ENCODE results near the gene TASOR.
A peak's percentile ranks its signal among the peaks of the same experiment; 100 is the strongest.
"Not testable (repeated sequence)": the region's sequence is repeated elsewhere in the genome, so short reads cannot be mapped to it uniquely, and the experiment has no call there.

The TASOR gene, protein sequence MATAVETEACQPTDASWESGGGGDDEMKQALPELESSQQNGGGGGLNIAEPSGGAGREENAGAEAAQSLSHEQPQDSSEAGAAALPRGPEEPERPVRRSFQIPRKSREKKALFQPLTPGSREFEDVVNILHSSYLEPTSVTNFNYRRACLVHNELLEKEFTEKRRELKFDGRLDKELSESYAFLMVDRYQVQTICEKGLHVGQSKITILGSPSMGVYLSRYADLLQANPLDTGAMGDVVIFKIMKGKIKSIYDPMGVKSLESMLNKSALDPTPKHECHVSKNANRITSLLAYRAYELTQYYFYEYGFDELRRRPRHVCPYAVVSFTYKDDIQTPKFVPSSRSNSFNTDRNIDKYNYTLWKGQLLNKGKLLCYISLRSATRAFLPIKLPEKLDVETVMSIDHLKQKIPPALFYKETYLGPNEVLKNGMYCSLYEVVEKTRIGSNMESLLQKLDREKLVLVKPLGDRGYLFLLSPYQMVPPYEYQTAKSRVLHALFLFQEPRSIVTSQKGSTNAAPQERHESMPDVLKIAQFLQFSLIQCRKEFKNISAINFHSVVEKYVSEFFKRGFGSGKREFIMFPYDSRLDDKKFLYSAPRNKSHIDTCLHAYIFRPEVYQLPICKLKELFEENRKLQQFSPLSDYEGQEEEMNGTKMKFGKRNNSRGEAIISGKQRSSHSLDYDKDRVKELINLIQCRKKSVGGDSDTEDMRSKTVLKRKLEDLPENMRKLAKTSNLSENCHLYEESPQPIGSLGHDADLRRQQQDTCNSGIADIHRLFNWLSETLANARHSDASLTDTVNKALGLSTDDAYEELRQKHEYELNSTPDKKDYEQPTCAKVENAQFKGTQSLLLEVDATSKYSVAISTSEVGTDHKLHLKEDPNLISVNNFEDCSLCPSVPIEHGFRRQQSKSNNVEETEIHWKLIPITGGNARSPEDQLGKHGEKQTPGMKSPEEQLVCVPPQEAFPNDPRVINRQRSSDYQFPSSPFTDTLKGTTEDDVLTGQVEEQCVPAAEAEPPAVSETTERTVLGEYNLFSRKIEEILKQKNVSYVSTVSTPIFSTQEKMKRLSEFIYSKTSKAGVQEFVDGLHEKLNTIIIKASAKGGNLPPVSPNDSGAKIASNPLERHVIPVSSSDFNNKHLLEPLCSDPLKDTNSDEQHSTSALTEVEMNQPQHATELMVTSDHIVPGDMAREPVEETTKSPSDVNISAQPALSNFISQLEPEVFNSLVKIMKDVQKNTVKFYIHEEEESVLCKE (N-terminal part only)

DNA sequence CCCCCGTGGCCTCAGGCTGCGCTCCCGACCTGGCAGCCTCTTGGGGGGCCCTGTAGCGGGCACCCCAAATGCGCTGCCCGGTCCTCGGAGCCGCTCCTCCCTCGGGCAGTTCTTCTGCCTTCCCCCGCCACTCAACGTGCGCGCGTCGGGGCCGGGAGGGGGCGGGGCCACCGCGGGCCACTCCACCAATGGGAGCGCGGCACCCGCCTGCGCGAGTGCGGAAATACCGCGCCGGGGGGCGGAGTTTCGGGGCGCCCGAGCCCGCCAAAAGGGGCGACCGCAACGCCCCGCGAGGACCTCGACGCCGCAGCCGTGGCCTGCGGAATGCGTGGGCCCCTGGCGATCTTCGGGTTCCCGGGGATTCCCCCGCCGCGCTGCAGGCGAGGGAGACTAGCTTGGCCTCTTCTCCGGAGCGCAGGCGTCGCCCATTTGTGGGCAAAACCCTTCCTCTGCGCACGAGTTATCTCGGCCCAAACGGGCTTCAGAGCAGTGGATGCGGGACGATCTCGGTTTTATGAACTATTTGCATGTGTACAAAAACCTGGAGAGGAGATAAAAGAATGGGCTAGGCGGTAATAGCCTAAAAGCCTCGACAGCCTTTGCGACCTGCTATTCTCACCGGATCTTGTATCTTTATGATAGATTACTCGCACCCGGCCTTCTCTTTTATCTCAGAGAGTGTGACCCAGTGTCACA, at the start of gene TASOR:
Gene TASOR (minus strand): TSS at position 144 of the 696 bp plus-strand sequence. CDS start 259 bp downstream, outside the sequence.
- TF ChIP-seq, protein P1, sequence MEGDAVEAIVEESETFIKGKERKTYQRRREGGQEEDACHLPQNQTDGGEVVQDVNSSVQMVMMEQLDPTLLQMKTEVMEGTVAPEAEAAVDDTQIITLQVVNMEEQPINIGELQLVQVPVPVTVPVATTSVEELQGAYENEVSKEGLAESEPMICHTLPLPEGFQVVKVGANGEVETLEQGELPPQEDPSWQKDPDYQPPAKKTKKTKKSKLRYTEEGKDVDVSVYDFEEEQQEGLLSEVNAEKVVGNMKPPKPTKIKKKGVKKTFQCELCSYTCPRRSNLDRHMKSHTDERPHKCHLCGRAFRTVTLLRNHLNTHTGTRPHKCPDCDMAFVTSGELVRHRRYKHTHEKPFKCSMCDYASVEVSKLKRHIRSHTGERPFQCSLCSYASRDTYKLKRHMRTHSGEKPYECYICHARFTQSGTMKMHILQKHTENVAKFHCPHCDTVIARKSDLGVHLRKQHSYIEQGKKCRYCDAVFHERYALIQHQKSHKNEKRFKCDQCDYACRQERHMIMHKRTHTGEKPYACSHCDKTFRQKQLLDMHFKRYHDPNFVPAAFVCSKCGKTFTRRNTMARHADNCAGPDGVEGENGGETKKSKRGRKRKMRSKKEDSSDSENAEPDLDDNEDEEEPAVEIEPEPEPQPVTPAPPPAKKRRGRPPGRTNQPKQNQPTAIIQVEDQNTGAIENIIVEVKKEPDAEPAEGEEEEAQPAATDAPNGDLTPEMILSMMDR (IDR thresholded peaks at IDR 0.05; ENCODE audit: control insufficient read depth, insufficient read depth, low read depth, low read length, missing control alignments): no peak
- peak; percentile 3 for DNase-seq (ENCODE audit: low read depth)
- H3K4me3 ChIP-seq (ENCODE audit: control insufficient read depth, low read depth, low read length): peak within 1 kb of the TSS; percentile 80

DNA sequence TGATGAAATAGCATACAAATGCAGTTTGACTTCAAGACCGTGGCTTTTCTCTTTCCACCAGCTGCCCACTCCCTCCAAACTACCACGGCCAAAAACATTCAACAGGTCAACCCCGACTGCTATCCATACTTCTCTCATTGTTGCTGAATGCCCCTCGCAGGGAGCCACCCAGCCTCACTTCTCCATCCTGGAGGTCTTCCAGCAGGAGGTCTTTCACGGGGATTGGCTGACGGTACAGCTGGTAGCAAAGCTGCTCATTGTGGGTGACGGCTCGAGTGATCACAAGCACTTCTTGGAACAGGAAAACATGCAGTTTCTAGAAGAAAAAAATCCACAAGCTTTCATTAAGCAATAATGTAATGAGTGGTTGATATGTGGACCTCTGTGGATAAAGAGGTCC, 49.0 kb upstream of the TASOR start:
- no peak overlapping the region for H3K4me3 ChIP-seq (ENCODE audit: control insufficient read depth, low read depth, low read length)
- DNase-seq (ENCODE audit: low read depth): no peak
- TF ChIP-seq, protein P1 (IDR thresholded peaks at IDR 0.05; ENCODE audit: control insufficient read depth, insufficient read depth, low read depth, low read length, missing control alignments): no peak

DNA sequence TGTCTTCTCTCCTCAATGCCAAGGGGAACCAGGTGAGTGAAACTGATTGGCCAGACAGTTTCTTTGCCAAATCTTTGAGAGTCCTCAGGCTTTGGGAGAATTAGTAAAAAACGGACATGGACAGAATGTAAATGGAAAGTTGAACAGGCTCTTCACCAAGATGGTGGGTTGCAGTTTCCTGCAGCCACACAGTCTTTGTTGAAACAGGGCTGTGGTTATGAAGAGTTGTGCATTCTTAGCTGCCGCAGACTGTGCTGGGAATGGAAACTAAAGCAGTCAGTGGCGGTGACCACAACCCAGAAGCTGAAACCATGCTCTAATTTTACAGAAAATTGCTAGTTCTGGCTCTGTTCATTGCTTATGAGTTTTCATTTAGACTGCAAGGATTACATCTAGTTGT, 42.1 kb upstream of the TASOR start:
- no peak for DNase-seq (ENCODE audit: low read depth)
- TF ChIP-seq, protein P1 (IDR thresholded peaks at IDR 0.05; ENCODE audit: control insufficient read depth, insufficient read depth, low read depth, low read length, missing control alignments): no peak
- no peak overlapping the region for H3K4me3 ChIP-seq (ENCODE audit: control insufficient read depth, low read depth, low read length)

DNA sequence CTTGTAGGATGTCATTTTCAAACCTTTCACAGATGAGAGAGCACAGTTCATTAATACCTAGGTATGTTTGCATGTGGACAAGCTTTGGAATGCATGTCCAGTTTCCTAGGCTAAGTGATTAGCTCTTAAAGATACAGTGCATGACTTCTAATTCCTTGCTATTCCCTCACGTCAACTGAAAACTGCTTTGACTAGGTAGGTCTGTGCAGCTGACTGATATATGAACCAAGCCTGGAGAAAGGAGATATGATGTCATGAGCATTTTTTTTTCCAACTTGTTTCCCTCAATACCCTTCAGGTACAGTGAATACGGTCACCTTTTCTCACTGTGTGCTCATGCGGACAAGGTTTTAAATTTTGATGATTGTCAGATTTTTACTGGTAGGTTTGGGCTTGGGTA, 41.6 kb upstream of the TASOR start:
- H3K4me3 ChIP-seq (ENCODE audit: control insufficient read depth, low read depth, low read length): no peak overlapping the region
- no peak for DNase-seq (ENCODE audit: low read depth)
- TF ChIP-seq, protein P1 (IDR thresholded peaks at IDR 0.05; ENCODE audit: control insufficient read depth, insufficient read depth, low read depth, low read length, missing control alignments): no peak

DNA sequence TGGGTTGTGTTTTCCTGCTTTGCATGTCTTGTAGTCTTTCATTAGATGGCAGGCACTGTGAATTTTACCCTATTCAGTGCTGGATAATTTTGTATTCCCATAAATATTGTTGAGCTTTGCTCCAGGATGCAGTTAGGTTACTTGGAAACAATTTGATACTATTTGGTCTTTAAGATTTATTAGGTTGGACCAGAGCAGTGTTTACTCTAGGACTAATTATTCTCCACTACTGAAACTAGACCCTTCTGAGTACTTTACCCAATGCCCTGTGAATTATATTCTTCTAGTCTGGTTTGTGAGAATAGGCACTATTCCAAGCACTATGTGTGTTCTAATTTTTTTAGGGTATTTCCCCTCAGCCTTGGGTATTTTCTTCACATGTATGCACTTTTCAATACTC, 37.8 kb upstream of the TASOR start:
- TF ChIP-seq, protein P1 (IDR thresholded peaks at IDR 0.05; ENCODE audit: control insufficient read depth, insufficient read depth, low read depth, low read length, missing control alignments): no peak
- no peak overlapping the region for H3K4me3 ChIP-seq (ENCODE audit: control insufficient read depth, low read depth, low read length)
- DNase-seq (ENCODE audit: low read depth): no peak

DNA sequence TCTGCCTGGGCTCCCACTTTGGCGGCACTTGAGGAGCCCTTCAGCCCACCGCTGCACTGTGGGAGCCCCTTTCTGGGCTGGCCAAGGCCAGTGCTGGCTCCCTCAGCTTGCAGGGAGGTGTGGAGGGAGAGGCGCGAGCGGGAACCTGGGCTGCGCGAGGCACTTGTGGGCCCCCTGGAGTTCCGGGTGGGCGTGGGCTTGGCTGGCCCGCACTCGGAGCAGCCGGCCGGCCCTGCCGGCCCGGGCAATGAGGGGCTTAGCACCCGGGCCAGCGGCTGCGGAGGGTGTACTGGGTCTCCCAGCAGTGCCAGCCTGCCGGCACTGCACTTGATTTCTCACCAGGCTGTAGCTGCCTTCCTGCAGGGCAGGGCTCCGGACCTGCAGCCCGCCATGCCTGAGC, 35.7 kb upstream of the TASOR start:
- not testable (repeated sequence) for DNase-seq (ENCODE audit: low read depth); H3K4me3 ChIP-seq (ENCODE audit: control insufficient read depth, low read depth, low read length)
